Endodermal cell (in vitro differentiated cells): Measurements from ENCODE around the gene C11orf65. TPM values are rescaled to one million over a fixed set of nuclear protein-coding genes. Genes with fewer than 3 reads are reported as not detected.

Experiments used
- DNase-seq: peaks from one replicate; pipeline ENCODE4 v3.0.0-alpha.2; 2017
- H3K27ac ChIP-seq: 2 replicates; pipeline ENCODE4 v1.5.1; 2013; ENCODE audit warnings: mild to moderate bottlenecking, low read depth, low read length, moderate library complexity
- H3K27me3 ChIP-seq: 2 replicates; pipeline ENCODE4 v1.6.1; 2013; ENCODE audit warnings: mild to moderate bottlenecking, low read length, moderate library complexity; ENCODE audit not compliant: insufficient read depth, control insufficient read depth, poor library complexity, severe bottlenecking
- H3K36me3 ChIP-seq: 2 replicates; pipeline ENCODE4 v1.7.0; 2013; ENCODE audit warnings: mild to moderate bottlenecking, low read length, moderate library complexity; ENCODE audit not compliant: control insufficient read depth, insufficient read depth
- H3K4me1 ChIP-seq: one replicate; pipeline ENCODE4 v1.7.0; 2013; ENCODE audit warnings: low read length; ENCODE audit not compliant: control insufficient read depth, insufficient read depth
- H3K4me3 ChIP-seq: 2 replicates; pipeline ENCODE4 v1.5.1; 2013; ENCODE audit warnings: mild to moderate bottlenecking, low read length, moderate library complexity
- H3K9ac ChIP-seq: 2 replicates; pipeline ENCODE4 v1.6.1; 2013; ENCODE audit warnings: mild to moderate bottlenecking, low read length, moderate library complexity; ENCODE audit not compliant: poor library complexity, severe bottlenecking; ENCODE audit errors: extremely low read depth
- H3K9me3 ChIP-seq: 2 replicates; pipeline ENCODE4 v1.6.1; 2013; ENCODE audit warnings: mild to moderate bottlenecking, low read length, moderate library complexity; ENCODE audit not compliant: control insufficient read depth
- H3K27ac Mint-ChIP-seq: 2 replicates; pipeline ENCODE4 v1.8.0; 2020; ENCODE audit warnings: mixed read lengths
- H3K27me3 Mint-ChIP-seq: 2 replicates; pipeline ENCODE4 v1.8.0; 2021; ENCODE audit warnings: mild to moderate bottlenecking, mixed read lengths; ENCODE audit not compliant: insufficient read depth
- H3K36me3 Mint-ChIP-seq: 2 replicates; pipeline ENCODE4 v1.8.0; 2020; ENCODE audit warnings: low read depth, mixed read lengths
- H3K4me1 Mint-ChIP-seq: 2 replicates; pipeline ENCODE4 v1.8.0; 2020; ENCODE audit warnings: mixed read lengths
- H3K4me3 Mint-ChIP-seq: 2 replicates; pipeline ENCODE4 v1.8.0; 2020; ENCODE audit warnings: mild to moderate bottlenecking, moderate library complexity, mixed read lengths
- H3K9me3 Mint-ChIP-seq: 2 replicates; pipeline ENCODE4 v1.8.0; 2020; ENCODE audit warnings: mild to moderate bottlenecking, mixed read lengths
- CTCF ChIP-seq: fragments of 200-600 bp; sonication (generic); conservative IDR thresholded peaks from 2 replicates; pipeline ENCODE4 v1.5.0; 2021; ENCODE audit warnings: antibody characterized with exemption, mild to moderate bottlenecking
- WGBS, 2 experiments: methylation state at CpG; one replicate each; pipeline versions ENCODE4 v1.1.5 to v1.1.7; 2013; ENCODE audit warnings: missing lambda C conversion rate in 2 of 2, mixed read lengths in 1 of 2; ENCODE audit not compliant: insufficient coverage in 1 of 2, insufficient read length in 1 of 2; 5-methylcytosine and 5-hydroxymethylcytosine counted together
- total RNA-seq, 2 donors: library from RNA; stranded (reverse); fragmentation: NEBNext Ultra II Directional in 1 of 2; extraction: Animal tissue kit (Norgen Biotek cat#: 25700) in 1 of 2; gene quantifications; 2 replicates in 1 of 2; 3 replicates in 1 of 2; pipeline ENCODE4 v1.2.1, GENCODE V29; 2021

The C11orf65 gene
- total RNA-seq, 2 donors from 2014 or later = 1.3 to 2.8 TPM

GRCh38 chr11:108405706-108406105 is 61.6 kb downstream of the C11orf65 start:
- Mint-ChIP-seq H3K27me3 (no peaks in the 10 kb centered on the region), H3K9me3 (no peaks in the 10 kb centered on the region), H3K36me3 (no peaks in the 10 kb centered on the region), H3K27ac (no peak overlapping the region), H3K4me1 (peaks cover 31% of the 10 kb centered on the region), H3K4me3 (no peak overlapping the region)
- H3K27me3 ChIP-seq = no peaks in the 10 kb centered on the region
- H3K27ac ChIP-seq = no peak overlapping the region
- H3K36me3 ChIP-seq = no peaks in the 10 kb centered on the region
- H3K4me3 ChIP-seq = no peak overlapping the region
- no peak for TF ChIP-seq CTCF
- H3K9me3 ChIP-seq = no peaks in the 10 kb centered on the region
- no peak overlapping the region for H3K9ac ChIP-seq
- H3K4me1 ChIP-seq = no peaks in the 10 kb centered on the region
- no peak for DNase-seq
- 100% methylated on average over 1 of the region's 1 CpG; no CpG with 5 or more reads in 1 of the 2 experiments for WGBS, 2 experiments

DNA sequence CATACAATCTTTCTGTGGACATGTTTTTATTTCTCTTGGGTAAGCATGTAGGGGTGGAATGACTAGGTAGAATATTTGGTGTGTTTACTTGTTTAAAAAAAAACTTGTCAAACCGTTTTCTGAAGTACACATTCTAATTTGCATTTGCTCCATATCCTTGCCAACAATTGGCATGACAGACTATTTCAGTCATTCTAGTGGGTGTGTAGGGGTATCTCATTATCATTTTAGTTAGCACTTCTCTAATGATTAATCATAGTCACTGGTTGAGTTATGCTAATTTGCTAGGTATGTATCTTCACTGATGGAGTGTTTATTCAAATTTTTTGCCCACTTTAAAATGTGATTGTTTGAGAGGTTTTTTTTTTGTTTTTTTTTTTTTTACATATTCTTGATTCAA is 64.3 kb downstream of the C11orf65 start:
- WGBS, 2 experiments = 100% methylated on average over 1 of the region's 1 CpG
- TF ChIP-seq CTCF = no peak
- H3K9me3 Mint-ChIP-seq = no peaks in the 10 kb centered on the region
- no peak overlapping the region for H3K9ac ChIP-seq
- H3K4me3 Mint-ChIP-seq = no peak overlapping the region
- no peaks in the 10 kb centered on the region for H3K36me3 ChIP-seq
- no peaks in the 10 kb centered on the region for H3K4me1 ChIP-seq
- H3K4me3 ChIP-seq = no peak overlapping the region
- no peaks in the 10 kb centered on the region for H3K36me3 Mint-ChIP-seq
- H3K4me1 Mint-ChIP-seq = peaks cover 34% of the 10 kb centered on the region
- H3K27ac ChIP-seq = no peak overlapping the region
- no peaks in the 10 kb centered on the region for H3K9me3 ChIP-seq
- no peak overlapping the region for H3K27ac Mint-ChIP-seq
- DNase-seq = no peak
- no peaks in the 10 kb centered on the region for H3K27me3 ChIP-seq
- H3K27me3 Mint-ChIP-seq = no peaks in the 10 kb centered on the region

GRCh38 chr11:108402241-108402640 is 65.1 kb downstream of the C11orf65 start:
- no peaks in the 10 kb centered on the region for H3K36me3 Mint-ChIP-seq
- TF ChIP-seq CTCF = no peak
- no peak overlapping the region for H3K4me3 ChIP-seq
- no peaks in the 10 kb centered on the region for H3K9me3 Mint-ChIP-seq
- DNase-seq = no peak
- H3K9ac ChIP-seq = no peak overlapping the region
- no peaks in the 10 kb centered on the region for H3K27me3 ChIP-seq
- no peak overlapping the region for H3K4me3 Mint-ChIP-seq
- H3K9me3 ChIP-seq = no peaks in the 10 kb centered on the region
- H3K4me1 ChIP-seq = no peaks in the 10 kb centered on the region
- H3K27me3 Mint-ChIP-seq = no peaks in the 10 kb centered on the region
- H3K4me1 Mint-ChIP-seq = peaks cover 34% of the 10 kb centered on the region
- peak overlapping the region; percentile 37 for H3K27ac Mint-ChIP-seq
- no peak overlapping the region for H3K27ac ChIP-seq
- WGBS, 2 experiments = 94 to 100% methylated on average over 1 of the region's 1 CpG
- H3K36me3 ChIP-seq = no peaks in the 10 kb centered on the region
